Endothelial cell of umbilical vein (primary cell): ENCODE data around the gene ZCWPW2. TPM values are rescaled to one million over a fixed set of nuclear protein-coding genes. Genes with fewer than 3 reads are reported as not detected.

ENCODE experiments used
- BruUV-seq: library from RNA; stranded (reverse); fragments of 400-500 nt; replicated peaks from 2 replicates; lab custom pipeline; 2021; lab: Mats Ljungman, UMichigan
- CTCF ChIA-PET: fragments of 300-600, 350-600 bp; sonication (Branson Sonifier 250); formaldehyde crosslinking; loops from one replicate; lab custom pipeline; 2021; ENCODE audit warnings: antibody characterized with exemption, inconsistent platforms; lab: Charles Lee
- POLR2A ChIA-PET: fragments of 300-600, 350-600 bp; sonication (Branson Sonifier 250); formaldehyde crosslinking; loops from one replicate; lab custom pipeline; 2021; ENCODE audit warnings: antibody characterized with exemption, inconsistent platforms; lab: Charles Lee
- DNase-seq: peaks from one replicate; pipeline ENCODE4 v3.0.0-alpha.2; 2011; ENCODE audit warnings: low read depth, low spot score
- FAIRE-seq: peaks from 2 replicates; lab custom pipeline; 2011; peaks lifted over from hg19 to GRCh38; lab: Jason Lieb, UNC
- H2AFZ ChIP-seq: 2 replicates; pipeline ENCODE4 v1.6.0; 2012; ENCODE audit warnings: low read depth, low read length, control low read depth, inconsistent platforms
- H3K27ac ChIP-seq: 2 replicates; pipeline ENCODE4 v1.5.1; 2011; ENCODE audit warnings: low read depth, mild to moderate bottlenecking, control low read depth, low read length, moderate library complexity; ENCODE audit not compliant: insufficient read depth
- H3K27me3 ChIP-seq, 2 experiments: 2 replicates each; pipeline versions ENCODE4 v1.6.0 to v1.6.1; 2011; ENCODE audit warnings: low read length in 2 of 2, mixed read lengths in 1 of 2; ENCODE audit not compliant: control insufficient read depth in 2 of 2, insufficient read depth in 2 of 2
- H3K36me3 ChIP-seq, 2 experiments: 2 replicates in 1 of 2; 3 replicates in 1 of 2; pipeline ENCODE4 v1.5.1; 2011; ENCODE audit warnings: low read length in 2 of 2, mild to moderate bottlenecking in 1 of 2, moderate library complexity in 1 of 2; ENCODE audit not compliant: control insufficient read depth in 2 of 2, insufficient read depth in 2 of 2; ENCODE audit errors: extremely low read depth in 1 of 2
- H3K4me1 ChIP-seq: 3 replicates; pipeline ENCODE4 v1.5.1; 2011; ENCODE audit warnings: mild to moderate bottlenecking, low read length; ENCODE audit not compliant: control insufficient read depth, insufficient read depth; ENCODE audit errors: extremely low read depth
- H3K4me2 ChIP-seq: 2 replicates; pipeline ENCODE4 v1.6.1; 2011; ENCODE audit warnings: low read length, control low read depth, mixed read lengths; ENCODE audit not compliant: insufficient read depth
- H3K4me3 ChIP-seq, 3 experiments: fragments of 200-600 bp in 1 of 3; sonication (generic), shearing (Covaris generic) in 1 of 3; replicated peaks in 1 of 3; 2 replicates each; pipeline ENCODE4 v1.5.1; 2011 to 2016; ENCODE audit warnings: control low read depth in 3 of 3, low read length in 3 of 3, mild to moderate bottlenecking in 2 of 3, inconsistent platforms in 1 of 3, low read depth in 1 of 3, moderate library complexity in 1 of 3; ENCODE audit not compliant: insufficient read depth in 1 of 3
- H3K79me2 ChIP-seq: 2 replicates; pipeline ENCODE4 v1.6.0; 2012; ENCODE audit warnings: low read length, inconsistent platforms; ENCODE audit not compliant: control insufficient read depth, insufficient read depth
- H3K9ac ChIP-seq: replicated peaks from 2 replicates; pipeline ENCODE3; 2011; ENCODE audit warnings: low read length, control low read depth; ENCODE audit not compliant: insufficient read depth; ENCODE audit errors: extremely low read depth
- H3K9me1 ChIP-seq: replicated peaks from 3 replicates; pipeline ENCODE4 v1.6.0; 2011; ENCODE audit warnings: mild to moderate bottlenecking, low read length; ENCODE audit not compliant: control insufficient read depth, insufficient read depth; ENCODE audit errors: extremely low read depth
- H3K9me3 ChIP-seq: replicated peaks from 2 replicates; pipeline ENCODE4 v1.5.1; 2012; ENCODE audit warnings: low read length, inconsistent platforms; ENCODE audit not compliant: control insufficient read depth, insufficient read depth
- H4K20me1 ChIP-seq: replicated peaks from 2 replicates; pipeline ENCODE3; 2011; ENCODE audit warnings: mild to moderate bottlenecking, low read length; ENCODE audit not compliant: control insufficient read depth, insufficient read depth; ENCODE audit errors: extremely low read depth
- EZH2 ChIP-seq: IDR thresholded peaks from 2 replicates; pipeline ENCODE4 v1.6.1; 2012; ENCODE audit warnings: borderline replicate concordance, low read depth, mild to moderate bottlenecking, moderate library complexity, low read length, inconsistent platforms; ENCODE audit not compliant: severe bottlenecking
- FOS ChIP-seq: IDR thresholded peaks from 2 replicates; pipeline ENCODE4 v1.6.1; 2011; ENCODE audit warnings: mild to moderate bottlenecking, low read length, moderate library complexity, borderline replicate concordance; ENCODE audit not compliant: insufficient read depth
- GATA2 ChIP-seq: IDR thresholded peaks from 2 replicates; pipeline ENCODE4 v1.7.0; 2011; ENCODE audit warnings: low read depth, mild to moderate bottlenecking, moderate library complexity, mixed read lengths, low read length; ENCODE audit not compliant: insufficient read length, insufficient read depth
- JUN ChIP-seq: IDR thresholded peaks from 2 replicates; pipeline ENCODE4 v1.6.1; 2011; ENCODE audit warnings: borderline replicate concordance, low read depth; ENCODE audit not compliant: insufficient read length, insufficient read depth
- MYC ChIP-seq: IDR thresholded peaks from one replicate; pipeline ENCODE4 v1.6.1; 2011; ENCODE audit warnings: mild to moderate bottlenecking, low read depth, low read length
- POLR2A ChIP-seq: IDR thresholded peaks from 2 replicates; pipeline ENCODE4 v1.6.1; 2012; ENCODE audit warnings: low read depth, mild to moderate bottlenecking, control low read depth, low read length
- POLR2AphosphoS5 ChIP-seq: IDR thresholded peaks from 2 replicates; pipeline ENCODE4 v1.6.1; 2012; ENCODE audit warnings: low read depth, mild to moderate bottlenecking, control low read depth, low read length, moderate library complexity; ENCODE audit not compliant: insufficient read depth
- dilution Hi-C: fragments of 300-500 bp; cut with MboI; formaldehyde crosslinking; loops from one replicate; pipeline ENCODE4 v1.15.0; 2019; ENCODE audit warnings: low sequenced_read_pairs; ENCODE audit not compliant: extremely low pct_ligation_motif_present
- intact Hi-C: fragments of 100-400 bp; cut with micrococcal nuclease; formaldehyde crosslinking; loops from one replicate; pipeline ENCODE4 v1.10.0; 2022
- polyA plus RNA-seq, 4 experiments: library from polyadenylated mRNA; depleted of rRNA in 3 of 4; stranded (reverse) in 3 of 4; unstranded in 1 of 4; fragments of >200 nt; gene quantifications; 2 replicates each; pipeline versions ENCODE4 v1.2.1 to v1.2.3, GENCODE V29; 2011 to 2012; ENCODE audit warnings: missing spikeins in 1 of 4
- total RNA-seq: library from RNA; stranded (reverse); gene quantifications from 2 replicates; pipeline ENCODE4 v1.2.3, GENCODE V29; 2021
- TF ChIP-seq, protein P1 (sequence below): IDR thresholded peaks from 2 replicates; pipeline ENCODE4 v1.6.1; 2011; ENCODE audit not compliant: insufficient read depth, insufficient read length
- TF ChIP-seq, protein P2 (sequence below), 2 donors: IDR thresholded peaks; 1 replicate in 1 of 2; 2 replicates in 1 of 2; pipeline ENCODE4 v1.5.1; 2011; ENCODE audit warnings: low read length in 2 of 2, mild to moderate bottlenecking in 2 of 2, moderate library complexity in 2 of 2, control low read depth in 1 of 2, inconsistent platforms in 1 of 2, low read depth in 1 of 2; ENCODE audit not compliant: insufficient read depth in 1 of 2; ENCODE audit errors: extremely low read depth in 1 of 2

ZCWPW2 gene
- total and polyA plus RNA-seq, 2 donors (not counting 3 experiments of a cell fraction or from before 2014, with no cell fraction given) = 0.04 to 0.40 TPM

DNA sequence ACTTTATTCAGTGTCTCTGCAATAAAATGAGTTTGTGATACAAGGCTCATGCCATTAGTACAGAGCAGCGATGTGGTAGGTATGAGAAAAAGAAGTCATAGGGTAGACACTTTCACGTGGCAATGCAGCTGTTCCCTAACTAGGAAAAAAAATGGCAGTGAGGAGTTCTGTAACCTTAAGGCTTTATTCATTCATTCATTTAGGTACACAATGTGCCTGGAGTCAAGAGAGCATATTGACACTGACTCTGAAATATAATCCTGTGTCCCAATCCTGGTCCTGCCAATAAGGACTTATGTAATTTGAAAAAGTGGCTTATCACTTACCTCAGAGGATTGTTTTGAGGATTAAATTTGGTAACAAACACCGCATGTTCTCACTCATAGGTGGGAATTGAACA lies 173.1 kb downstream of the ZCWPW2 start:
- no peak overlapping the region for H3K4me3 ChIP-seq
- no peaks in the 10 kb centered on the region for H3K36me3 ChIP-seq
- H3K27ac ChIP-seq = no peak overlapping the region
- H4K20me1 ChIP-seq = no peaks in the 10 kb centered on the region
- H3K27me3 ChIP-seq = no peaks in the 10 kb centered on the region
- no peak overlapping the region for H3K4me2 ChIP-seq
- ChIA-PET CTCF (no interaction called here), POLR2A (no interaction called here)
- dilution Hi-C loops = no loop called here
- BruUV-seq = no TSS peak
- no peak overlapping the region for H3K9ac ChIP-seq
- H3K9me3 ChIP-seq = no peaks in the 10 kb centered on the region
- DNase-seq (no peak), FAIRE-seq (no peak)
- intact Hi-C loops = no loop called here
- no peak for TF ChIP-seq MYC
- H2AFZ ChIP-seq = no peak overlapping the region
- no peaks in the 10 kb centered on the region for H3K4me1 ChIP-seq
- H3K79me2 ChIP-seq = no peaks in the 10 kb centered on the region
- H3K9me1 ChIP-seq = no peaks in the 10 kb centered on the region

GRCh38 chr3:28542351-28542750 lies 193.8 kb downstream of the ZCWPW2 start:
- H3K4me2 ChIP-seq = no peak overlapping the region
- dilution Hi-C loops = no loop called here
- H3K4me3 ChIP-seq = no peak overlapping the region
- DNase-seq (no peak), FAIRE-seq (no peak)
- no peak overlapping the region for H3K9ac ChIP-seq
- ChIA-PET POLR2A (no interaction called here), CTCF (no interaction called here)
- H3K27me3 ChIP-seq = no peaks in the 10 kb centered on the region
- no peaks in the 10 kb centered on the region for H3K9me1 ChIP-seq
- no peak overlapping the region for H3K27ac ChIP-seq
- H4K20me1 ChIP-seq = no peaks in the 10 kb centered on the region
- no peak overlapping the region for H2AFZ ChIP-seq
- no peaks in the 10 kb centered on the region for H3K9me3 ChIP-seq
- no peaks in the 10 kb centered on the region for H3K79me2 ChIP-seq
- TF ChIP-seq POLR2AphosphoS5 = no peak
- no peak for TF ChIP-seq JUN
- no peak for TF ChIP-seq GATA2
- TF ChIP-seq, protein P1, sequence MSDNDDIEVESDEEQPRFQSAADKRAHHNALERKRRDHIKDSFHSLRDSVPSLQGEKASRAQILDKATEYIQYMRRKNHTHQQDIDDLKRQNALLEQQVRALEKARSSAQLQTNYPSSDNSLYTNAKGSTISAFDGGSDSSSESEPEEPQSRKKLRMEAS = no peak
- TF ChIP-seq POLR2A = no peak
- TF ChIP-seq, protein P2, sequence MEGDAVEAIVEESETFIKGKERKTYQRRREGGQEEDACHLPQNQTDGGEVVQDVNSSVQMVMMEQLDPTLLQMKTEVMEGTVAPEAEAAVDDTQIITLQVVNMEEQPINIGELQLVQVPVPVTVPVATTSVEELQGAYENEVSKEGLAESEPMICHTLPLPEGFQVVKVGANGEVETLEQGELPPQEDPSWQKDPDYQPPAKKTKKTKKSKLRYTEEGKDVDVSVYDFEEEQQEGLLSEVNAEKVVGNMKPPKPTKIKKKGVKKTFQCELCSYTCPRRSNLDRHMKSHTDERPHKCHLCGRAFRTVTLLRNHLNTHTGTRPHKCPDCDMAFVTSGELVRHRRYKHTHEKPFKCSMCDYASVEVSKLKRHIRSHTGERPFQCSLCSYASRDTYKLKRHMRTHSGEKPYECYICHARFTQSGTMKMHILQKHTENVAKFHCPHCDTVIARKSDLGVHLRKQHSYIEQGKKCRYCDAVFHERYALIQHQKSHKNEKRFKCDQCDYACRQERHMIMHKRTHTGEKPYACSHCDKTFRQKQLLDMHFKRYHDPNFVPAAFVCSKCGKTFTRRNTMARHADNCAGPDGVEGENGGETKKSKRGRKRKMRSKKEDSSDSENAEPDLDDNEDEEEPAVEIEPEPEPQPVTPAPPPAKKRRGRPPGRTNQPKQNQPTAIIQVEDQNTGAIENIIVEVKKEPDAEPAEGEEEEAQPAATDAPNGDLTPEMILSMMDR (IDR thresholded peaks at IDR 0.05; ENCODE audit: extremely low read depth in 1 of 2, insufficient read depth in 1 of 2, low read depth in 1 of 2, low read length in 2 of 2) = no peak
- no peak for TF ChIP-seq EZH2
- no peak for TF ChIP-seq FOS
- no peak for TF ChIP-seq MYC
- intact Hi-C loops = no loop called here
- no TSS peak for BruUV-seq
- no peaks in the 10 kb centered on the region for H3K36me3 ChIP-seq
- H3K4me1 ChIP-seq = no peaks in the 10 kb centered on the region
